ENCODE data around the gene SHFL. TPM values are rescaled to one million over a fixed set of nuclear protein-coding genes. Genes with fewer than 3 reads are reported as not detected.

The SHFL gene
- 7.2 to 8.4 TPM (median 8.2 TPM) in 5 replicates for total RNA-seq (2022; extraction: Qiagen RNA extraction; ENCODE audit: low read depth)

GRCh38 chr19:10085641-10086590 is at the start of gene SHFL:
Gene SHFL, plus strand, starts transcription at chr19:10086317. Its CDS starts 111 bp downstream, at chr19:10086428.

DNA sequence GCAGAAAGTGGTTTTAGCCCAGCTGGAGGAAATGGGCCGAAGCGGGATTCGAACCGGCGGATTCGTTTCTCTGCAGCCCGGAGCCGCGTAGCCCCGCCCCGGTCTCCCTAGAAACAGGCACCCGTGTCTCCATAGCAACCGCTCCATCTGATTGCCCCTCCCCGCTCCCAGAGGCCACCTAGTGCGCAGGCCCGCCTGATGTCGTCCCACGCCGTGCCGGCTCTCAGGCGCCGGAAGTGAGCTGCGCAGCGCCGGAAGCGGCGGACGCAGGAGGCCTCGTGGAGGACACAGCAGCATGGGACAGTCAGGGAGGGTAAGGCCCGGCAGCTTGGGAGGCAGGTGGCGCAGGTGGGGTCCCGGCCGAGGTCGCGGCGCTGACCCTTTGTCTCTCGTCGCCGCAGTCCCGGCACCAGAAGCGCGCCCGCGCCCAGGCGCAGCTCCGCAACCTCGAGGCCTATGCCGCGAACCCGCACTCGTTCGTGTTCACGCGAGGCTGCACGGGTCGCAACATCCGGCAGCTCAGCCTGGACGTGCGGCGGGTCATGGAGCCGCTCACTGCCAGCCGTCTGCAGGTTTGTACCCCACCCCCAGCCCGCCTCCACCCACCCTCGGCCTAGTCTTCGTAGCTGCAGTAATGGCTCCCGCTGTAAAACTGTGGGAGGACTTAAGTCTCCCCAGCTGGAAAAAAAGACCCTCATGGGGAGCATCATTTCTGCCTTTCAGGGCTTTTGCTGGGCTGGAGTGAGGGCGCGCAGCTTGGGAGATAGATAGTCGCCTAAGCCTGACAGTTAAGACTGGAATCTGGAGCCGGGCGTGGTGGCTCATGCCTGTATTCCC is 20.2 kb downstream of the SHFL start, which contains the start of gene PPAN:
TSS of gene PPAN (plus strand) at position 263 of the 837 bp plus-strand sequence. CDS start at position 296, 33 bp downstream.

GRCh38 chr19:10111405-10111811 is 25.3 kb downstream of the SHFL start, which contains the start of gene P2RY11:
Gene P2RY11, plus strand, starts transcription at chr19:10111693. Its CDS starts 29 bp downstream, at chr19:10111722.

Other genes with a start within 250 kb of the SHFL start
- gene OLFM2, start 149.8 kb upstream of the SHFL start, total RNA-seq (2022; extraction: Qiagen RNA extraction; ENCODE audit: low read depth): 10.3 to 13.4 TPM (median 12.6 TPM) in 5 replicates
- 4.1 to 5.4 TPM (median 4.2 TPM) in 5 replicates for gene COL5A3, start 75.8 kb upstream of the SHFL start, total RNA-seq (2022; extraction: Qiagen RNA extraction; ENCODE audit: low read depth)
- 0.26 to 0.63 TPM (median 0.44 TPM) in 5 replicates for gene RDH8, start 72.8 kb upstream of the SHFL start, total RNA-seq (2022; extraction: Qiagen RNA extraction; ENCODE audit: low read depth)
- 0.05 to 0.13 TPM (median 0.10 TPM) in 3 of 5 replicates, not detected in the others for gene ANGPTL6, start 16.4 kb downstream of the SHFL start, total RNA-seq (2022; extraction: Qiagen RNA extraction; ENCODE audit: low read depth)
- 46.3 to 65.6 TPM (median 52.4 TPM) in 5 replicates for gene PPAN, start 20.0 kb downstream of the SHFL start, total RNA-seq (2022; extraction: Qiagen RNA extraction; ENCODE audit: low read depth)
- gene P2RY11, start 25.4 kb downstream of the SHFL start, total RNA-seq (2022; extraction: Qiagen RNA extraction; ENCODE audit: low read depth): 7.0 to 12.1 TPM (median 7.4 TPM) in 5 replicates
- 150 to 181 TPM (median 162 TPM) in 5 replicates for gene EIF3G, start 33.6 kb downstream of the SHFL start, total RNA-seq (2022; extraction: Qiagen RNA extraction; ENCODE audit: low read depth)
- 54.7 to 71.6 TPM (median 67.8 TPM) in 5 replicates for gene DNMT1, start 108.6 kb downstream of the SHFL start, total RNA-seq (2022; extraction: Qiagen RNA extraction; ENCODE audit: low read depth)
- gene S1PR2, start 145.0 kb downstream of the SHFL start, total RNA-seq (2022; extraction: Qiagen RNA extraction; ENCODE audit: low read depth): 1.1 to 1.6 TPM (median 1.2 TPM) in 5 replicates
- gene MRPL4, start 165.9 kb downstream of the SHFL start, total RNA-seq (2022; extraction: Qiagen RNA extraction; ENCODE audit: low read depth): 61.4 to 79.0 TPM (median 69.4 TPM) in 5 replicates
- gene ICAM1, start 184.8 kb downstream of the SHFL start, total RNA-seq (2022; extraction: Qiagen RNA extraction; ENCODE audit: low read depth): 3.9 to 7.0 TPM (median 5.1 TPM) in 5 replicates
- 0.09 to 0.17 TPM (median 0.11 TPM) in 4 of 5 replicates, not detected in the other for gene ICAM4, start 200.6 kb downstream of the SHFL start, total RNA-seq (2022; extraction: Qiagen RNA extraction; ENCODE audit: low read depth)
- gene ICAM5, start 203.6 kb downstream of the SHFL start, total RNA-seq (2022; extraction: Qiagen RNA extraction; ENCODE audit: low read depth): 0.57 to 1.2 TPM (median 0.65 TPM) in 5 replicates
- 0.87 to 3.6 TPM (median 1.7 TPM) in 5 replicates for gene ZGLP1, start 223.5 kb downstream of the SHFL start, total RNA-seq (2022; extraction: Qiagen RNA extraction; ENCODE audit: low read depth)
- gene FDX2, start 229.7 kb downstream of the SHFL start, total RNA-seq (2022; extraction: Qiagen RNA extraction; ENCODE audit: low read depth): 21.5 to 37.1 TPM (median 29.8 TPM) in 5 replicates
- 21.6 to 34.4 TPM (median 30.0 TPM) in 5 replicates for gene RAVER1, start 247.2 kb downstream of the SHFL start, total RNA-seq (2022; extraction: Qiagen RNA extraction; ENCODE audit: low read depth)

Measured in A549 treated with DMSO at 1 μM for 4 hours (cell line).